ENCODE data around the gene MORN4.

MORN4 gene

DNA sequence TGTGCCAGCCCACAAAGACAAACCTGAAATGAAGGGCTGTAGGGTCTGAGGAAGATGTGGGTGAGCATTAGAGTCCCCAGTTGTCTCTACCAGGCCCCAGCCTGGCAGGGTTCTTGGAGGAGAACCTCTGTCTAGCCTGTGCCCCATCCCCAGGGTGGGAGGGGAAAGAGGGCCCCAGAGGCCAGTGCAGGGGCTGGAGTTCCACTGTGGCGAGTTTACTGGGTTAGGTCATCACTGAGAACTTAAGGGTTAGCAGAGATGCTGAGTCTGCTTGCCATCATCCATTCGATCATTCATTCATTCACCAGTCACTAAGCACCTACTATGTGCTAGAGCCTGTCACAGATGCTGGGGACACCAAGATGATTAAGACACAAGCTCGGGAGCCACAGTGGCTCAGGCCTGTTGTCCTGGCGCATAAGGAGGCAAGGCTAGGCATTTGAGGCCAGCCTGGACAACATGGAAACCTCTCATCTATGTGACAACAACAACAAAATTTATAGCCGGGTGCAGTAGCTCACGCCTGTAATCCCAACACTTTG lies 58.1 kb downstream of the MORN4 start:
- no peaks in the 10 kb centered on the region for H3K27me3 ChIP-seq (ENCODE audit: insufficient read depth, low read depth)
- no peaks in the 10 kb centered on the region for H3K4me1 ChIP-seq (ENCODE audit: low read depth, poor library complexity, severe bottlenecking)
- no peaks in the 10 kb centered on the region for H3K79me2 ChIP-seq (ENCODE audit: insufficient read depth, low read depth)
- no peak overlapping the region for H3K4me2 ChIP-seq
- H2AFZ ChIP-seq (ENCODE audit: low read depth) = no peak overlapping the region
- TF ChIP-seq, protein P1, sequence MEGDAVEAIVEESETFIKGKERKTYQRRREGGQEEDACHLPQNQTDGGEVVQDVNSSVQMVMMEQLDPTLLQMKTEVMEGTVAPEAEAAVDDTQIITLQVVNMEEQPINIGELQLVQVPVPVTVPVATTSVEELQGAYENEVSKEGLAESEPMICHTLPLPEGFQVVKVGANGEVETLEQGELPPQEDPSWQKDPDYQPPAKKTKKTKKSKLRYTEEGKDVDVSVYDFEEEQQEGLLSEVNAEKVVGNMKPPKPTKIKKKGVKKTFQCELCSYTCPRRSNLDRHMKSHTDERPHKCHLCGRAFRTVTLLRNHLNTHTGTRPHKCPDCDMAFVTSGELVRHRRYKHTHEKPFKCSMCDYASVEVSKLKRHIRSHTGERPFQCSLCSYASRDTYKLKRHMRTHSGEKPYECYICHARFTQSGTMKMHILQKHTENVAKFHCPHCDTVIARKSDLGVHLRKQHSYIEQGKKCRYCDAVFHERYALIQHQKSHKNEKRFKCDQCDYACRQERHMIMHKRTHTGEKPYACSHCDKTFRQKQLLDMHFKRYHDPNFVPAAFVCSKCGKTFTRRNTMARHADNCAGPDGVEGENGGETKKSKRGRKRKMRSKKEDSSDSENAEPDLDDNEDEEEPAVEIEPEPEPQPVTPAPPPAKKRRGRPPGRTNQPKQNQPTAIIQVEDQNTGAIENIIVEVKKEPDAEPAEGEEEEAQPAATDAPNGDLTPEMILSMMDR (conservative IDR thresholded peaks at IDR 0.05; ENCODE audit: low read depth, low read length) = no peak
- H3K27ac ChIP-seq = no peak overlapping the region
- no peaks in the 10 kb centered on the region for H4K20me1 ChIP-seq (ENCODE audit: insufficient read depth)
- no peak overlapping the region for H3K4me3 ChIP-seq (IDR thresholded peaks at IDR 0.05; ENCODE audit: insufficient read depth, low read depth, low read length)
- no peak overlapping the region for H3K9ac ChIP-seq
- H3K36me3 ChIP-seq (ENCODE audit: insufficient read depth) = no peaks in the 10 kb centered on the region

DNA sequence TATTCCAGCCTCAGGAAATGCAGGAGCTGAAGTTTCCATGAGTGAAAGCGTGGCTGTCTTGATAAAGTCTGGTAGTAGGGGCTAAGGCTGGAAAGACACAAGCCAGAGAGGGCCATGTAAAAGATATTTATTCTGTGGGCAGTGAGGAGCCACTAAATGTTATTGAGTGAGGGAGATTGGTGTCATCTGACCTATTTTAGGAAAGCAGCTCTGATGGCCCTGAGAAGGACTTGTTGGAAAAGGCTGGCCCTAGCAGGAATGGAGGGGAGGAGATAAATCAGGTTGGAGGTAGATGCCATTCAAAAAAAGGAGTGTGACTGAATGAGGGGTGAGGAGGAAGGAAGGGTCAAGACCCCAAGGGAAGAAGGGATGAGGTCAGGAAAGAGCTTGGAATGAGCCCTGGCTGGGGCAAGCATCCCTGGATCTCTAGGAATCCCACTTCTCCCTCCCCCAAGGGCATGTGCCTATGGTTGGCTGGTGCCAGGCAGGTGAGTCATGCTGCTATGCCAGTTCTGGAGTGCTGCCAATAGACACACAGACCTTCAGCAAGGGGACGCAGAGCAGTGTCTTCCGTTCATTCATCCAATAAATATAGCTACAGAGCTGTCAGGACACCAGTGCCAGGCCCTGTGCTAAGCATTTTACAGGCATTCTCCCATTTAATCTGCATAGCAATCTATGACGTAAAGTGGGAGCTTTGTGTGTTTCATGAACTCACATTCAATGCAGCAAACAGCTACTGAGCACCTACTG lies 58.8 kb downstream of the MORN4 start:
- no peak overlapping the region for H3K4me2 ChIP-seq
- TF ChIP-seq, protein P1 (conservative IDR thresholded peaks at IDR 0.05; ENCODE audit: low read depth, low read length) = no peak
- H3K79me2 ChIP-seq (ENCODE audit: insufficient read depth, low read depth) = no peaks in the 10 kb centered on the region
- no peaks in the 10 kb centered on the region for H3K27me3 ChIP-seq (ENCODE audit: insufficient read depth, low read depth)
- H3K4me1 ChIP-seq (ENCODE audit: low read depth, poor library complexity, severe bottlenecking) = no peaks in the 10 kb centered on the region
- H3K9ac ChIP-seq = no peak overlapping the region
- no peaks in the 10 kb centered on the region for H4K20me1 ChIP-seq (ENCODE audit: insufficient read depth)
- H3K36me3 ChIP-seq (ENCODE audit: insufficient read depth) = no peaks in the 10 kb centered on the region
- no peak overlapping the region for H3K27ac ChIP-seq
- no peak overlapping the region for H3K4me3 ChIP-seq (IDR thresholded peaks at IDR 0.05; ENCODE audit: insufficient read depth, low read depth, low read length)
- H2AFZ ChIP-seq (ENCODE audit: low read depth) = no peak overlapping the region

DNA sequence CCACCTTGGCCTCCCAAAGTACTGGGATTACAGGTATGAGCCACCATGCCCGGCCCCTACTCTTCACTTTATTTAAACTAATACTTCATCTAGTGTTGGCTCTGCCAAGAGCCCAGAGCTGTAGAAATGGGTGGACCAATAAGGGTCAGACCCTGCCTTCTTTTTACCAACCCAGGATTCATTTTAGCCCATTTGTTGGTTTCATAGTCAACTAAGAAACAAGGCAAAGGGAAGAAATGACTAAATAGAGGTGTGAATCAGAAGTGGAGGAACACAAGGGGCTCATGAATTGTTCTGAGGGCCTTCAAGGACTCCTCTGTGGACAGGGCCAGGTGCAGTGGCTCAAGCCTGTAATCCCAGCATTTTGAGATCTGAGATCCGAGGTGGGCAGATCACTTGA lies 59.6 kb downstream of the MORN4 start:
- no peaks in the 10 kb centered on the region for H4K20me1 ChIP-seq (ENCODE audit: insufficient read depth)
- no peak overlapping the region for H3K27ac ChIP-seq
- H3K79me2 ChIP-seq (ENCODE audit: insufficient read depth, low read depth) = no peaks in the 10 kb centered on the region
- H3K4me1 ChIP-seq (ENCODE audit: low read depth, poor library complexity, severe bottlenecking) = no peaks in the 10 kb centered on the region
- no peaks in the 10 kb centered on the region for H3K36me3 ChIP-seq (ENCODE audit: insufficient read depth)
- H3K9ac ChIP-seq = no peak overlapping the region
- H2AFZ ChIP-seq (ENCODE audit: low read depth) = no peak overlapping the region
- H3K4me2 ChIP-seq = no peak overlapping the region
- TF ChIP-seq, protein P1 (conservative IDR thresholded peaks at IDR 0.05; ENCODE audit: low read depth, low read length) = no peak
- no peaks in the 10 kb centered on the region for H3K27me3 ChIP-seq (ENCODE audit: insufficient read depth, low read depth)
- no peak overlapping the region for H3K4me3 ChIP-seq (IDR thresholded peaks at IDR 0.05; ENCODE audit: insufficient read depth, low read depth, low read length)

DNA sequence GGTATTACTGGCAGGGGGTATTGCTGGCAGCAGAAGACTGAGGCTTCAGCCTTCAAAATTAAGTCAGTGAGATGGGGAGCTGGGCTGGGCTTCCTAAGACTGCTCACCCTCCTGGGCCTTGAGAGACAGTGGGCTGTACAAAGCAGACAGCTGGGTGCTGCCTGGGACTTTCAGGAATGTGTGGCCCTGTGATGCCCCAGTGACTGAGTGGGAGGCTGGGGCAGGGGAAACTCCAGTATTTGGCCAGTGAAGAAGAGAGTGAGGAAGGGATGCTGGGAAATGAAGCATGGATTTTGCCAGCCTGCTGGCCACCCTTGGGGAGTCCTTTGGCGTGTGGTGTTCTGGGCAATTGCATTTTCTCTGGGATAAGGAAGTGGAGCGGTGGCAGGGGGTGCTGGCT lies 60.3 kb downstream of the MORN4 start:
- Histone ChIP-seq H3K9ac (no peak overlapping the region), H3K4me2 (no peak overlapping the region), H3K36me3 (ENCODE audit: insufficient read depth) (no peaks in the 10 kb centered on the region), H3K4me1 (ENCODE audit: low read depth, poor library complexity, severe bottlenecking) (no peaks in the 10 kb centered on the region), H3K27me3 (ENCODE audit: insufficient read depth, low read depth) (no peaks in the 10 kb centered on the region), H3K79me2 (ENCODE audit: insufficient read depth, low read depth) (no peaks in the 10 kb centered on the region), H4K20me1 (ENCODE audit: insufficient read depth) (no peaks in the 10 kb centered on the region), H2AFZ (ENCODE audit: low read depth) (no peak overlapping the region), H3K4me3 (IDR thresholded peaks at IDR 0.05; ENCODE audit: insufficient read depth, low read depth, low read length) (no peak overlapping the region), H3K27ac (no peak overlapping the region)
- TF ChIP-seq, protein P1 (conservative IDR thresholded peaks at IDR 0.05; ENCODE audit: low read depth, low read length) = no peak

Measured in KMS-11 (cell line).